EH (cell line): ENCODE results near the gene ZNF277.

Experiments used
- DNase-seq: peaks from one replicate; pipeline ENCODE4 v3.0.0-alpha.2; 2015; ENCODE audit warnings: low read depth

The ZNF277 gene

DNA sequence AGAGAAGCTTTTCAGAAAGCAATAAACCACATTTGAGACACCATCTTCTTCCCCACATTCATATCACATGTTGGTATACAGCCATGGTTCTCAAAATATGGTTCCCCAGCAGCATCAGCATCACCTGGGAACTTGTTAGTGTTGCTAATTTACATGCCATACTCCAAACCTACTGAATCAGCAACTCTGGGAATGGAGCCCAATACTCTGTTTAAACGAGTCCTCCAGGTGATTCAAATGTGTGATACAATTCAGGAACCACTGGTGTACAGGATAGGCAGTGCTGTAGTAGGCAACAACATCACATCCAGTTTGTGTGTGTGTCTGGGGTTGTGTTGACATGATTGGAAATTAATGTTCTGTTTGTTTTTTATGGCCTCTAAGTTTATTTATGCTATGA lies 47.7 kb downstream of the ZNF277 start:
- no peak for DNase-seq

- no peak for DNase-seq
Measured at GRCh38 chr7:112254709-112255387, 48.4 kb downstream of the ZNF277 start.

DNA sequence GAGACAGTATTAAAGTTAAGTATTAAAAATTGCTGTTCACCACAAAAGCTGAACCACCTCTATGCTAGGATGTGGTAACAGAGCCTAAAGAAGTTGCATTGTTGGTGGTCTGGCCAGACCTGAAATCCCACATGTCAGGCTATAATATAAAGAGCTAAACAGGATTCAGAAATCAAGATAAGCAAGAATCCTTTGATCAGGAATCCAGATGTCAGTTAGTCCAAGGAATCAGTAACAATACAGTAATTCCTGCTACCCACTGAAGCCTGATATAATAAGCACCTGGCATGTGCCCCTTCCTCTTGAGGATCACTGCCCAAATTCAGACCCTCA lies 48.9 kb downstream of the ZNF277 start:
- DNase-seq: no peak

GRCh38 chr7:112257073-112257472 lies 50.6 kb downstream of the ZNF277 start:
- no peak for DNase-seq

GRCh38 chr7:112260911-112261310 lies 54.4 kb downstream of the ZNF277 start:
- no peak for DNase-seq

DNA sequence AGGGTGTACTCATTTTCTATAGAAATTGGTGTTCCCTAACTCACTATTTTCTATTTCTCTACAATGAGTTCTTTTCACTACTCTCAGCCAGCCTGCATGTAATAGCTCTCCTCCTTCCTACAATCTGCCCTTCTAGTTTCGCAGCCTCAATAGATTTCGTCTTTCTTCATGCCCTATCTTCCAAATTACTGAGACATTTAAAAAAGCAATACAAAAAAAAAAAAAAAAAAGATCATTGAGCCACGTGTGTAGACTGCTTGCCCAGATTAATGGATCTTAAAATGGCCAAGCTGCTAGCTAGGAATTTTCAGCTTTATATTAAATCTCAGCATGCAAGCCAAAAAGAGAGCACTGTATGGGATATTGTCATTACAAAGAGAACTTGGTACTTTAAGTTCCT lies 55.5 kb downstream of the ZNF277 start:
- DNase-seq: no peak

DNA sequence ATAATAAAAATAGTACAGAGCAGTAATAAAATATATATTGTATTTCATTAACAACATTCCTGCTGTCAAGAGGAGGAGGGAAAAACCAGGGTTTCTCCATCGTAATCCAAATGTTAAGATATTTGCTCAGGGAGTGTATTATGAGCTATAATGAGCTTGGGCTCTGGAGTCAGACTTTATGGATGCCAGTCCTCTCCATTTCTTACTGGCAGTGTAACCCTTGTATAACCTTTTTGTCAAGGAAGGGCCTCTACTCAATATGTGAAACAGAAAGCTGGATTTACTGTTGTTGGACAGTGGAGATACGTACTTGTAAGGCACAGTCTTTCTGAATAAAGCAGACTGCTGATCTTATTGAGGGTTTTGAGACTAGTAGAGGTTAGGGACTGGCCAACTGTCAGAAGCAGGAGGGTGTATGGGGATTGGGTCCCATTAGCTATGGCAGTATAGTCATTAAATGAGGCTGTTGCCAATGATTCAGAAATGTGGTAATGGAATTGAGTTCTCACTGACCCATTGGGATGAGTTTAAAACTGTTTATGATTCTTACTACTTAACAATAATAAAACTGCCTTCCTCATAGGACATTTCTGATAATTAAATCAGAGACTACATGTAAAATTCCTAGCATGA lies 56.5 kb downstream of the ZNF277 start:
- DNase-seq: peak; percentile 13

- peak; percentile 2 for DNase-seq
Measured at GRCh38 chr7:112263519-112263918, 57.0 kb downstream of the ZNF277 start.

DNA sequence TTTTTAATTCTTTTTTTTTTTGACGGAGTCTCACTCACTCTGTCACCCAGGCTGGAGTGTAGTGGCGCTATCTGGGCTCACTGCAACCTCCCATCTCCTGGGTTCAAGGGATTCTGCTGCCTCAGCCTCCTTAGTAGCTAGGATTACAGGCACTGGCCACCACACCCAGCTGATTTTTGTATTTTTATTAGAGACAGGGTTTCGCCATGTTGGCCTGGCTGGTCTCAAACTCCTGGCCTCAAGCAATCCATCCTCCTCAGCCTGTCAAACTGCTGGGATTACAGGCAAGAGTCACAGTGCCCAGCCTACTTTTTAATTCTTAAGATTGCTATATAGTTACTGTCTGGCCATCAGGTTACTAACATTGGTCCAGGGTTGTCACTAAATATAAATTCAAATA lies 59.6 kb downstream of the ZNF277 start:
- peak; percentile 7 for DNase-seq

- DNase-seq: peak; percentile 56
Measured at GRCh38 chr7:112266595-112267270, 60.2 kb downstream of the ZNF277 start.

GRCh38 chr7:112267944-112268691 lies 61.6 kb downstream of the ZNF277 start:
- DNase-seq: no peak

- no peak for DNase-seq
Measured at GRCh38 chr7:112271162-112271561, 64.7 kb downstream of the ZNF277 start.

GRCh38 chr7:112272921-112273561 lies 66.5 kb downstream of the ZNF277 start:
- DNase-seq: peak; percentile 15

DNA sequence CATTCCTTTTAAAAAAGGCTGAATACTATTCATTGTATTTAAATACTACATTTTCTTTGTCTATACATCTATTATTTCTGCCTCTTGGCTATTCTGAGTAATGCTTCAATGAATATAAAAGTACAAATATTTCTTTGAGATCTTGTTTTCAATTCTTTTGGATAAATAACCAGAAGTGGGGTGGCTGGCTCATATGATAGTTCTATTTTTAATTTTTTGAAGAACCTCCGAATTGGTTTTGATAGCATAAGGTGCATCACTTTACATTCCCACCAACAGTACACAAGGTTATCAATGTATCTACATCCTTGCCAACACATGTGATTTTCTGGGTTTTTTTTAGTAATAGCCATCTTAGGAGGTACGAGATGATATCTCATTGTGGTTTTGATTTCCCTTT lies 72.5 kb downstream of the ZNF277 start:
- DNase-seq: no peak

GRCh38 chr7:112280267-112280666 lies 73.8 kb downstream of the ZNF277 start:
- no peak for DNase-seq

GRCh38 chr7:112282476-112283188 lies 76.1 kb downstream of the ZNF277 start:
- no peak for DNase-seq

GRCh38 chr7:112283382-112283910 lies 77.0 kb downstream of the ZNF277 start:
- no peak for DNase-seq

DNA sequence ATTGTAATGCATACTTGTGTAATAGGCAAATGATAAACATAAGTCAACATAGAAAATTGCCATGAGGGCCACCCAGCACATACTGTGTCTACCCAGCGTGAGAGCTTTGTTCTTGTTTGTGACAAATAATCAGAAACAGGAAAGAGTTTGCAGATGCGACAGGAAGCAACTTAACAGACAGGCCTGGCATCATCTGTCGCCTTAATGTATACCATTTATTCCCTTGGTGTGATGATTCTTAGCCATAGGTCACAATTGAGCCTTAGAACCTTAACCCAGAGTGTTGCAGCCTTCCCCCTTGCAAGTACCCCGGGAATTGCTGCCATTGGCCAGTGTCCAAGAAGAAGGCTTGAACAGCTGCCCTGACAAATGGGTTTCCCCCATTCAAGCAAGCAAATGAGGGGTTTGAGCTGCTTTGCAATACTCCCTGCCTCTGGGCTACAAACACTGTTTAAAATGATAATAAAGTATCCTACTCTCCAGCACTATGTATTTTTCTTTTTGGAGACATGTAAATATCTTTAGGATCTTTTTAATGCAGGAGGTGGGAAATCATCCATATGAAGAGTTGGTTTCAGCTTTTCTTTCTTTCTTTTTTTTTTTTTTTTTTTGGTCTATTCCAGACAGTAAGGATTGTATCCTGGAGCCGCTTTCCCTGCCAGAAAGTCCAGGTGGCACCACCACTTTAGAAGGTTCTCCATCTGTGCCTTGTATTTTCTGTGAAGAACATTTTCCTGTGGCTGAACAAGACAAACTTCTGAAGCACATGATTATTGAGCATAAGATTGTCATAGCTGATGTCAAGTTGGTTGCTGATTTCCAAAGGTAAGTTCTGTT lies 80.0 kb downstream of the ZNF277 start:
- DNase-seq: no peak

DNA sequence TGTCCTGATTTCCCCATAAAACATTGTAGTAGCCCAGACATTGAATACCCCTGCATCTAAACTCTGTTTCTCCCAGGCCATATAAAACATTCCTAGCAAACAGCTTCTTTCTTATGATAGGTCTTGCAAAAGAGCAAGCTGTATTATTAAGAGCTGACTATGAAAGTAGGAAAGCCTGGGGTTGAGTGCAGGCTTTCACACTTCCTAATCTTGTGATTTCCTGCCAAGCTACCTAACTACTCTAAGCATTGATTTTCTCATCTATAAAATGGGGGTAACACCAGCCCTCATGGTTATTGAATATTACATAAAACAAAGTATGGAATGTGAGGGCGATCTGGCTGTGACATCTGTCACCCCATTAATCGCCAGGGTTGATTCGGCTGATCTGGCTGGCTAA lies 81.8 kb downstream of the ZNF277 start:
- DNase-seq: no peak

DNA sequence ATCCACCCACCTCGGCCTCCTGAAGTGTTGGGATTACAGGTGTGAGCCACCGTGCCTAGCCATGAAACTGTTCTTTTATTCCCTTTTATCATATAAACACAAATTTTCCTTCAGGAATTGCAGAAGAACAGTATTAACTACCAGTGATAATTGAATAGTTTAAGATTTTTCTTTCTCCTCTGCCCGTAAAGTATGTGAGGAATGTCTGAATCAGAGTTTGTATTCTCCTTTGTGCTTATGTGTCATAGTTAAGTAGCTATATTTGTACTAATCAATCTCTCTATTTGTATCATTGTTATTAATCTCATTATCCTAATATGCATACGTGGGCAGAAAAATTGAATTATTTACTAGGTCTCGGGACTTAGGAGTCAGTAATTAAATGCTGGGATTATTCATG lies 83.6 kb downstream of the ZNF277 start:
- DNase-seq: peak; percentile 67
